Endothelial cell (in vitro differentiated cells): ENCODE data around the gene ADAM12. TPM values are rescaled to one million over a fixed set of nuclear protein-coding genes. Genes with fewer than 3 reads are reported as not detected.

Experiments used
- DNase-seq: peaks from one replicate; pipeline ENCODE4 v3.0.0; 2021; ENCODE audit warnings: low spot score
- H3K27ac Mint-ChIP-seq: one replicate; pipeline ENCODE4 v1.8.0; 2021; ENCODE audit warnings: mixed read lengths, inconsistent platforms; ENCODE audit not compliant: unreplicated experiment
- H3K27me3 Mint-ChIP-seq: one replicate; pipeline ENCODE4 v1.8.0; 2021; ENCODE audit warnings: mild to moderate bottlenecking, moderate library complexity, mixed read lengths, inconsistent platforms; ENCODE audit not compliant: unreplicated experiment
- H3K36me3 Mint-ChIP-seq: one replicate; pipeline ENCODE4 v1.8.0; 2021; ENCODE audit warnings: mild to moderate bottlenecking, low read depth, mixed read lengths, inconsistent platforms; ENCODE audit not compliant: unreplicated experiment
- H3K4me1 Mint-ChIP-seq: one replicate; pipeline ENCODE4 v1.8.0; 2021; ENCODE audit warnings: mild to moderate bottlenecking, mixed read lengths, inconsistent platforms; ENCODE audit not compliant: unreplicated experiment
- H3K4me3 Mint-ChIP-seq: one replicate; pipeline ENCODE4 v1.8.0; 2021; ENCODE audit warnings: mild to moderate bottlenecking, mixed read lengths, inconsistent platforms; ENCODE audit not compliant: unreplicated experiment
- H3K9me3 Mint-ChIP-seq: one replicate; pipeline ENCODE4 v1.8.0; 2021; ENCODE audit warnings: mixed read lengths, inconsistent platforms; ENCODE audit not compliant: unreplicated experiment
- CTCF ChIP-seq: fragments of 200-600 bp; sonication (generic); IDR thresholded peaks from one replicate; pipeline ENCODE4 v1.5.0; 2021; ENCODE audit warnings: antibody characterized with exemption; ENCODE audit not compliant: unreplicated experiment
- total RNA-seq: library from RNA; stranded (reverse); fragmentation: NEBNext Ultra II Directional; extraction: Animal tissue kit (Norgen Biotek cat#: 25700); gene quantifications from one replicate; pipeline ENCODE4 v1.2.1, GENCODE V29; 2021; ENCODE audit not compliant: unreplicated experiment

The ADAM12 gene
- total RNA-seq, 1 donor from 2014 or later, result 9.0 TPM

GRCh38 chr10:126208726-126209302, 179.5 kb downstream of the ADAM12 start:
- TF ChIP-seq CTCF, result no peak
- Mint-ChIP-seq H3K27ac (no peak overlapping the region), H3K4me3 (no peak overlapping the region), H3K9me3 (no peaks in the 10 kb centered on the region), H3K4me1 (no peaks in the 10 kb centered on the region), H3K36me3 (no peaks in the 10 kb centered on the region), H3K27me3 (peaks cover 1% of the 10 kb centered on the region)
- DNase-seq, result no peak

GRCh38 chr10:126207851-126208250, 180.4 kb downstream of the ADAM12 start:
- no peaks in the 10 kb centered on the region for H3K9me3 Mint-ChIP-seq
- H3K27ac Mint-ChIP-seq, result no peak overlapping the region
- H3K4me3 Mint-ChIP-seq, result no peak overlapping the region
- DNase-seq, result no peak
- no peaks in the 10 kb centered on the region for H3K4me1 Mint-ChIP-seq
- H3K27me3 Mint-ChIP-seq, result peaks cover 1% of the 10 kb centered on the region
- no peaks in the 10 kb centered on the region for H3K36me3 Mint-ChIP-seq
- no peak for TF ChIP-seq CTCF

GRCh38 chr10:126207313-126207771, 180.9 kb downstream of the ADAM12 start:
- H3K36me3 Mint-ChIP-seq, result no peaks in the 10 kb centered on the region
- H3K4me1 Mint-ChIP-seq, result no peaks in the 10 kb centered on the region
- TF ChIP-seq CTCF, result no peak
- no peaks in the 10 kb centered on the region for H3K9me3 Mint-ChIP-seq
- H3K4me3 Mint-ChIP-seq, result no peak overlapping the region
- DNase-seq, result no peak
- H3K27me3 Mint-ChIP-seq, result peaks cover 1% of the 10 kb centered on the region
- H3K27ac Mint-ChIP-seq, result no peak overlapping the region

GRCh38 chr10:126205486-126206205, 182.6 kb downstream of the ADAM12 start:
- Mint-ChIP-seq H3K36me3 (no peaks in the 10 kb centered on the region), H3K27me3 (peaks cover 3% of the 10 kb centered on the region), H3K4me1 (no peaks in the 10 kb centered on the region), H3K4me3 (no peak overlapping the region), H3K9me3 (no peaks in the 10 kb centered on the region), H3K27ac (no peak overlapping the region)
- no peak for TF ChIP-seq CTCF
- DNase-seq, result no peak

GRCh38 chr10:126204320-126204719, 184.0 kb downstream of the ADAM12 start:
- no peak for TF ChIP-seq CTCF
- Mint-ChIP-seq H3K36me3 (no peaks in the 10 kb centered on the region), H3K27ac (no peak overlapping the region), H3K27me3 (peaks cover 3% of the 10 kb centered on the region), H3K4me1 (no peaks in the 10 kb centered on the region), H3K9me3 (no peaks in the 10 kb centered on the region), H3K4me3 (no peak overlapping the region)
- DNase-seq, result no peak
